Ovary (tissue), 9 donors: Measurements from ENCODE around the gene TGFBI. TPM values are rescaled to one million over a fixed set of nuclear protein-coding genes. Genes with fewer than 3 reads are reported as not detected.

ENCODE experiments used
- DNase-seq, 5 donors: peaks; one replicate each; pipeline ENCODE4 v3.0.0-alpha.2; 2019 to 2020
- H3K27ac ChIP-seq, 2 donors: fragments of 200-600 bp; one replicate each; pipeline versions ENCODE4 v1.5.1 to v1.8.0; 2019 to 2022
- H3K27me3 ChIP-seq: fragments of 200-600 bp; one replicate; pipeline ENCODE4 v1.8.0; 2022
- H3K36me3 ChIP-seq: fragments of 200-600 bp; sonication (generic); one replicate; pipeline ENCODE4 v1.5.1; 2019
- H3K4me1 ChIP-seq: one replicate; pipeline ENCODE4 v1.8.1; 2013; ENCODE audit warnings: mild to moderate bottlenecking, moderate library complexity; ENCODE audit not compliant: insufficient read depth
- H3K4me3 ChIP-seq: fragments of 200-600 bp; sonication (generic); one replicate; pipeline ENCODE4 v1.5.1; 2017
- H3K9me3 ChIP-seq, 2 donors: fragments of 200-600 bp in 1 of 2; sonication (generic) in 1 of 2; one replicate each; pipeline versions ENCODE4 v1.5.1 to v1.8.1; 2013 to 2019; ENCODE audit warnings: mild to moderate bottlenecking in 1 of 2, moderate library complexity in 1 of 2
- CTCF ChIP-seq, 3 donors: fragments of 450-650 bp in 2 of 3; fragments of 200-600 bp in 1 of 3; IDR thresholded peaks; one replicate each; pipeline versions ENCODE4 v1.5.1 to v1.8.0; 2016 to 2022; ENCODE audit warnings: antibody characterized with exemption in 3 of 3, mild to moderate bottlenecking in 1 of 3
- EP300 ChIP-seq: sonication (generic); formaldehyde crosslinking; IDR thresholded peaks from one replicate; pipeline ENCODE4 v1.6.1; 2017; ENCODE audit warnings: antibody characterized with exemption
- POLR2A ChIP-seq: fragments of 450-650 bp; IDR thresholded peaks from one replicate; pipeline ENCODE4 v1.6.1; 2017; ENCODE audit warnings: antibody characterized with exemption, mild to moderate bottlenecking, moderate library complexity
- whole genome bisulfite sequencing, 3 donors: extraction: QIAGEN DNeasy Blood & Tissue Kit in 1 of 3; methylation state at CpG; one replicate each; pipeline versions ENCODE4 v1.1.5 to v1.1.7; 2013 to 2017; 5-methylcytosine and 5-hydroxymethylcytosine counted together
- intact Hi-C, 4 donors: fragments of 100-400 bp; cut with DNase I; formaldehyde crosslinking; loops; one replicate each; pipeline versions ENCODE4 v1.11.0 to v1.15.1; 2022 to 2023
- polyA plus RNA-seq, 2 donors: library from polyadenylated mRNA; stranded (reverse); fragments of 200-250 nt in 1 of 2; fragments of 350-450 nt in 1 of 2; fragmentation: Illumina TruSeq in 1 of 2; extraction: RNeasy Lipid Tissue Mini Kit (QIAGEN cat#74804) in 1 of 2; gene quantifications; one replicate each; pipeline ENCODE4 v1.2.3, GENCODE V29; 2013 to 2014
- total RNA-seq, 7 donors: library from RNA; depleted of rRNA in 2 of 7; stranded (reverse); fragments of >200 nt in 2 of 7; fragmentation: NEBNext Ultra II Directional in 3 of 7; extraction: Animal tissue kit (Norgen Biotek cat#: 25700) in 3 of 7; gene quantifications; one replicate each; pipeline versions ENCODE4 v1.1.0 to v1.2.4, GENCODE V29; 2016 to 2023
- donor health status: DM: no; HTN: no; CAD: no; lungs with moderate emphysema.
- donor health status: DM: no; HTN: no; CAD: no.
- donor health status: Bipolar disorder and iron deficiency.
- donor health status: DM: yes; HTN: yes; CAD: no.
- donor health status: DM: no; HTN: no; CAD: no.
- donor health status: DM: yes; HTN: yes; CAD: no.

The TGFBI gene
- total and polyA plus RNA-seq, 9 donors = 14.5 to 138 (median 25.3) TPM

GRCh38 chr5:136016945-136017530 lies 11.8 kb upstream of the TGFBI start:
- no peak for DNase-seq

GRCh38 chr5:136018814-136019783 lies 9.7 kb upstream of the TGFBI start:
- Histone ChIP-seq H3K27ac (no peak overlapping the region), H3K9me3 (no peaks in the 10 kb centered on the region), H3K4me1 (peaks cover 8% of the 10 kb centered on the region), H3K4me3 (no peak overlapping the region), H3K36me3 (no peaks in the 10 kb centered on the region), H3K27me3 (no peaks in the 10 kb centered on the region)
- 38 to 43% (median 39%) methylated on average over 11 of the region's 11 CpGs for WGBS, 3 donors
- DNase-seq = peak in 2 of 5 donors; percentile 47 to 57
- intact Hi-C loops = no loop called here
- TF ChIP-seq EP300 = no peak
- no peak for TF ChIP-seq CTCF (IDR thresholded peaks at IDR 0.05)
- no peak for TF ChIP-seq POLR2A

More at GRCh38 chr5:136016945-136017530, 11.8 kb upstream of the TGFBI start:
- H3K36me3 ChIP-seq = no peaks in the 10 kb centered on the region
- WGBS, 3 donors = 82 to 91% (median 83%) methylated on average over 2 of the region's 2 CpGs
- H3K27ac ChIP-seq = no peak overlapping the region
- H3K9me3 ChIP-seq = no peaks in the 10 kb centered on the region
- H3K4me3 ChIP-seq = no peak overlapping the region
- intact Hi-C loops = no loop called here
- TF ChIP-seq CTCF (IDR thresholded peaks at IDR 0.05) = no peak
- no peaks in the 10 kb centered on the region for H3K27me3 ChIP-seq
- H3K4me1 ChIP-seq = peaks cover 8% of the 10 kb centered on the region

- Histone ChIP-seq H3K27me3 (no peaks in the 10 kb centered on the region), H3K9me3 (no peaks in the 10 kb centered on the region), H3K27ac (no peak overlapping the region), H3K36me3 (no peaks in the 10 kb centered on the region), H3K4me1 (peaks cover 8% of the 10 kb centered on the region), H3K4me3 (no peak overlapping the region)
- no peak for TF ChIP-seq POLR2A
- no peak for TF ChIP-seq EP300
- TF ChIP-seq CTCF (IDR thresholded peaks at IDR 0.05) = no peak
- intact Hi-C loops = no loop called here
- DNase-seq = no peak
- WGBS, 3 donors = 75 to 86% (median 82%) methylated on average over 2 of the region's 2 CpGs
Observed at GRCh38 chr5:136020001-136020382, 8.8 kb upstream of the TGFBI start.

GRCh38 chr5:136020383-136021015 lies 8.3 kb upstream of the TGFBI start:
- Histone ChIP-seq H3K27me3 (no peaks in the 10 kb centered on the region), H3K9me3 (no peaks in the 10 kb centered on the region), H3K27ac (no peak overlapping the region), H3K36me3 (no peaks in the 10 kb centered on the region), H3K4me1 (peaks cover 8% of the 10 kb centered on the region), H3K4me3 (no peak overlapping the region)
- TF ChIP-seq EP300 (no peak), POLR2A (no peak), CTCF (IDR thresholded peaks at IDR 0.05) (no peak)
- 58 to 63% (median 63%) methylated on average over 10 of the region's 10 CpGs for WGBS, 3 donors
- DNase-seq = no peak
- intact Hi-C loops = no loop called here
